ENCODE results near the gene PPP1R13B.

PPP1R13B gene

DNA sequence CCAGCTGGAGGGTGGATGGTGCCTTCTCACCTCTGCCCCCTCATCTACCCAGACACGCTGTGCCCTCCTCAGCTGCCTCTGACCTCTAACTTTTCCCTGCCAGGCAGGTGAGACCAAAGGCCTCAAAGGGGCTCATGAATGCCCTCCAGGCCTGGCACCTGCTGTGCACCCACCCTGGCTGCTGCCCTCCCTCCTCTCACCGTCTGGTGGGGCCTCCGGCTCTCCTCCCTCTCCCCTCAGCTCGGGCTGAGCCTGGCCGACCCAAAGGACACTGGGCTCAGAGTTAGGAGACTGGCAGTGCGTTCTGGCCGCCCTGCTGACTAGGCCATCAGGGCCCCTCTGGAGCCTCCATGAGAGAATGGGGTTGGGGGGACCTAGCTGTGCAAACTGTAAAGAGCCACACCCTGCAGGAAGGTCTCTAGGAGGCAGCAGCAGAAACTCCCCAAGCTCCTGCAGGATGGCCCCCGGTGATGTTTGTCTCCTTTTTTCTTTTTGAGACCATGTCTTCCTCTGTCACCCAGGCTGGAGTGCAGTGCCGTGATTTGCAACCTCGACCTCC, 40.3 kb upstream of the PPP1R13B start:
- no peaks in the 10 kb centered on the region for H3K9me3 ChIP-seq (ENCODE audit: control insufficient read depth, insufficient read depth, low read length)
- H3K27me3 ChIP-seq (ENCODE audit: control insufficient read depth, insufficient read depth, low read length), result no peaks in the 10 kb centered on the region
- no peaks in the 10 kb centered on the region; the same call in 1 of the 2 replicates for H3K36me3 ChIP-seq (ENCODE audit: control insufficient read depth, insufficient read depth, low read length)
- H3K27ac ChIP-seq (ENCODE audit: low read length), result no peak overlapping the region
- no CpG with 5 or more reads among the region's 10 CpGs for WGBS (ENCODE audit: insufficient coverage, insufficient read length)
- H3K4me3 ChIP-seq (ENCODE audit: low read length), result no peak overlapping the region
- DNase-seq (ENCODE audit: low read depth, low spot score), result no peak
- no peaks in the 10 kb centered on the region; the same call in 1 of the 2 replicates for H3K4me1 ChIP-seq (ENCODE audit: control insufficient read depth, insufficient read depth, low read length)

DNA sequence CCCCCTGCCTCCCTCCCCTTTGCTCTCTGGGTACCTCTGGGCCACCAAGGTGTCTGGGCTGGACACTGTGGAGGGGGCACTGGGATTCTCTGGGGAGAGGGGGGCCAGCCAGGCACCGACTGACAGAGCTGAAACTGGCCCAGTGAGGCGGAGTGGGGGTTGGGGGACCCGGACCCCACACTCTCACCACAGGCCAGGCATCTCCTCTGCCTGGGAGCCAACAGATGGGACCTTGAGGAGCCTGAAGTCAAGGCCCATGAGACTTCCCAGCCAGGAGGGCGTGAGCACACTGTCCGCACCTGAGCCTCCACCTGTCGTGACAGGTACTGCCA, 39.8 kb upstream of the PPP1R13B start:
- Histone ChIP-seq H3K27me3 (ENCODE audit: control insufficient read depth, insufficient read depth, low read length) (no peaks in the 10 kb centered on the region), H3K4me1 (ENCODE audit: control insufficient read depth, insufficient read depth, low read length) (no peaks in the 10 kb centered on the region; the same call in 1 of the 2 replicates)
- no CpG with 5 or more reads among the region's 6 CpGs for WGBS (ENCODE audit: insufficient coverage, insufficient read length)

GRCh38 chr14:103886304-103887169, 39.2 kb upstream of the PPP1R13B start:
- Histone ChIP-seq H3K27ac (ENCODE audit: low read length) (no peak overlapping the region), H3K27me3 (ENCODE audit: control insufficient read depth, insufficient read depth, low read length) (no peaks in the 10 kb centered on the region), H3K4me3 (ENCODE audit: low read length) (no peak overlapping the region), H3K4me1 (ENCODE audit: control insufficient read depth, insufficient read depth, low read length) (no peaks in the 10 kb centered on the region; the same call in 1 of the 2 replicates), H3K9me3 (ENCODE audit: control insufficient read depth, insufficient read depth, low read length) (no peaks in the 10 kb centered on the region), H3K36me3 (ENCODE audit: control insufficient read depth, insufficient read depth, low read length) (no peaks in the 10 kb centered on the region; the same call in 1 of the 2 replicates)
- WGBS (ENCODE audit: insufficient coverage, insufficient read length), result no CpG with 5 or more reads among the region's 27 CpGs
- DNase-seq (ENCODE audit: low read depth, low spot score), result no peak

More for the DNA sequence above, 39.8 kb upstream of the PPP1R13B start:
- Histone ChIP-seq H3K27ac (ENCODE audit: low read length) (no peak overlapping the region), H3K9me3 (ENCODE audit: control insufficient read depth, insufficient read depth, low read length) (no peaks in the 10 kb centered on the region), H3K4me3 (ENCODE audit: low read length) (no peak overlapping the region), H3K36me3 (ENCODE audit: control insufficient read depth, insufficient read depth, low read length) (no peaks in the 10 kb centered on the region; the same call in 1 of the 2 replicates)
- no peak for DNase-seq (ENCODE audit: low read depth, low spot score)

GRCh38 chr14:103885509-103885932, 38.1 kb upstream of the PPP1R13B start:
- no peaks in the 10 kb centered on the region for H3K27me3 ChIP-seq (ENCODE audit: control insufficient read depth, insufficient read depth, low read length)
- H3K4me1 ChIP-seq (ENCODE audit: control insufficient read depth, insufficient read depth, low read length), result peaks cover 2% of the 10 kb centered on the region; the same call in 1 of the 2 replicates
- no peak for DNase-seq (ENCODE audit: low read depth, low spot score)
- no peak overlapping the region for H3K4me3 ChIP-seq (ENCODE audit: low read length)
- H3K27ac ChIP-seq (ENCODE audit: low read length), result no peak overlapping the region
- WGBS (ENCODE audit: insufficient coverage, insufficient read length), result no CpG with 5 or more reads among the region's 14 CpGs
- no peaks in the 10 kb centered on the region for H3K9me3 ChIP-seq (ENCODE audit: control insufficient read depth, insufficient read depth, low read length)
- H3K36me3 ChIP-seq (ENCODE audit: control insufficient read depth, insufficient read depth, low read length), result no peaks in the 10 kb centered on the region; the same call in 1 of the 2 replicates

- Histone ChIP-seq H3K36me3 (ENCODE audit: control insufficient read depth, insufficient read depth, low read length) (no peaks in the 10 kb centered on the region; the same call in 1 of the 2 replicates), H3K27me3 (ENCODE audit: control insufficient read depth, insufficient read depth, low read length) (no peaks in the 10 kb centered on the region), H3K4me3 (ENCODE audit: low read length) (no peak overlapping the region), H3K4me1 (ENCODE audit: control insufficient read depth, insufficient read depth, low read length) (peaks cover 4% of the 10 kb centered on the region), H3K9me3 (ENCODE audit: control insufficient read depth, insufficient read depth, low read length) (no peaks in the 10 kb centered on the region), H3K27ac (ENCODE audit: low read length) (no peak overlapping the region)
- no CpG with 5 or more reads among the region's 9 CpGs for WGBS (ENCODE audit: insufficient coverage, insufficient read length)
- DNase-seq (ENCODE audit: low read depth, low spot score), result no peak
Observed at GRCh38 chr14:103884854-103885253, 37.5 kb upstream of the PPP1R13B start.

DNA sequence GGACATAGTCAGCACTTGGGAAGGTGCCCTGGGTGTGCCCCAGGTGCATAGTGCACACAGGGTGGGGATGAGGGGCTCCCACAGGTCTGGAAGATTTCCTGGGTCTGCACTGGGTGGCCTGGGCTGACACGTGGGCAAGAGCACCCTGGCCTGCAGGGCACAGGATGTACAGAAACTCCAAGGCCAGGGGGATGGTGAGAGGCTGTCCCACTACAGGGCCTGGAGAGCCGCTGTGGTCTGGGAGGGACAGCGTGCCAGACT, 35.8 kb upstream of the PPP1R13B start:
- peaks cover 5% of the 10 kb centered on the region for H3K4me1 ChIP-seq (ENCODE audit: control insufficient read depth, insufficient read depth, low read length)
- H3K9me3 ChIP-seq (ENCODE audit: control insufficient read depth, insufficient read depth, low read length), result no peaks in the 10 kb centered on the region
- no peaks in the 10 kb centered on the region for H3K36me3 ChIP-seq (ENCODE audit: control insufficient read depth, insufficient read depth, low read length)
- no peaks in the 10 kb centered on the region for H3K27me3 ChIP-seq (ENCODE audit: control insufficient read depth, insufficient read depth, low read length)
- no CpG with 5 or more reads among the region's 3 CpGs for WGBS (ENCODE audit: insufficient coverage, insufficient read length)
- H3K4me3 ChIP-seq (ENCODE audit: low read length), result no peak overlapping the region
- no peak for DNase-seq (ENCODE audit: low read depth, low spot score)
- no peak overlapping the region for H3K27ac ChIP-seq (ENCODE audit: low read length)

DNA sequence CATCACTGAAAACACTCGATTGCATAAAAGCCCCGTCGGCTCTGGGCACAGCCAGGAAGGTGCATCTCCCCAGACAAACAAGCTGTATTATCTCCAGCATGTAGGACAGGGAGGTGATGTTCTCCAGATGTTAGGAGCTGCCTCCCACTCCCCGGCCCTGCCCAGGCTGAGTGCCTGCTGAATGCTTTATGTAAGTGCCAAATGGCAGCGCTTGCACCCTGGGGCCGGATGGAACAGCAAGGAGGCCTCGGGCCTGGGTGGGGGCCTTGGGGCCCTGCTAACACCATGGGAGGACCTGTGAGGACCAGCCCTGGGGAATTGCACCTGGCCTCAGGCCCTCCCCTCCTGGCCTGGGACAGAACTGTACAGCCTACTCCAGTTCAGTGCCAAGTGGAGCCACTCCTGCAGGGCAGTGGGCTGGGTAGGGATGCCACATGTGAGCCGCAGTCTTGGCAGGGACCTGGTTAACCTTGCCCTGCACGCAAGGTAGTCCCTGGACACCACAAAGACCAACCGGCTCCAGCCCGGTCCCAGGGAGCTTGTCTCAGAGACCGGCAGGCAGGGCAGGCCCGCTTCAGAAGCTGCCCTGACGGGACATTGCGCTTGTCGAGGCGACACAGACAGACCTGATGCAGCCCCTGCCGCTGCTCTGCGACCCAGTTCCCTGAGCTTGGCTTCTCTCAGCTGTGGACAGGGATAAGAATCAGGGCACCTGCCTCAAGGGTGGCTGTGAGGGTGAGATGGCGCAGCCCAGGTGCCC, 35.3 kb upstream of the PPP1R13B start:
- Histone ChIP-seq H3K9me3 (ENCODE audit: control insufficient read depth, insufficient read depth, low read length) (no peaks in the 10 kb centered on the region), H3K4me3 (ENCODE audit: low read length) (no peak overlapping the region), H3K27ac (ENCODE audit: low read length) (no peak overlapping the region), H3K36me3 (ENCODE audit: control insufficient read depth, insufficient read depth, low read length) (no peaks in the 10 kb centered on the region), H3K4me1 (ENCODE audit: control insufficient read depth, insufficient read depth, low read length) (peaks cover 5% of the 10 kb centered on the region), H3K27me3 (ENCODE audit: control insufficient read depth, insufficient read depth, low read length) (no peaks in the 10 kb centered on the region)
- no CpG with 5 or more reads among the region's 20 CpGs for WGBS (ENCODE audit: insufficient coverage, insufficient read length)
- no peak for DNase-seq (ENCODE audit: low read depth, low spot score)

- H3K9me3 ChIP-seq (ENCODE audit: control insufficient read depth, insufficient read depth, low read length), result no peaks in the 10 kb centered on the region
- no peaks in the 10 kb centered on the region for H3K27me3 ChIP-seq (ENCODE audit: control insufficient read depth, insufficient read depth, low read length)
- H3K27ac ChIP-seq (ENCODE audit: low read length), result no peak overlapping the region
- no peaks in the 10 kb centered on the region for H3K36me3 ChIP-seq (ENCODE audit: control insufficient read depth, insufficient read depth, low read length)
- H3K4me1 ChIP-seq (ENCODE audit: control insufficient read depth, insufficient read depth, low read length), result peaks cover 5% of the 10 kb centered on the region
- no peak overlapping the region for H3K4me3 ChIP-seq (ENCODE audit: low read length)
- DNase-seq (ENCODE audit: low read depth, low spot score), result no peak
- WGBS (ENCODE audit: insufficient coverage, insufficient read length), result no CpG with 5 or more reads among the region's 31 CpGs
Observed at GRCh38 chr14:103881268-103882201, 34.2 kb upstream of the PPP1R13B start.

DNA sequence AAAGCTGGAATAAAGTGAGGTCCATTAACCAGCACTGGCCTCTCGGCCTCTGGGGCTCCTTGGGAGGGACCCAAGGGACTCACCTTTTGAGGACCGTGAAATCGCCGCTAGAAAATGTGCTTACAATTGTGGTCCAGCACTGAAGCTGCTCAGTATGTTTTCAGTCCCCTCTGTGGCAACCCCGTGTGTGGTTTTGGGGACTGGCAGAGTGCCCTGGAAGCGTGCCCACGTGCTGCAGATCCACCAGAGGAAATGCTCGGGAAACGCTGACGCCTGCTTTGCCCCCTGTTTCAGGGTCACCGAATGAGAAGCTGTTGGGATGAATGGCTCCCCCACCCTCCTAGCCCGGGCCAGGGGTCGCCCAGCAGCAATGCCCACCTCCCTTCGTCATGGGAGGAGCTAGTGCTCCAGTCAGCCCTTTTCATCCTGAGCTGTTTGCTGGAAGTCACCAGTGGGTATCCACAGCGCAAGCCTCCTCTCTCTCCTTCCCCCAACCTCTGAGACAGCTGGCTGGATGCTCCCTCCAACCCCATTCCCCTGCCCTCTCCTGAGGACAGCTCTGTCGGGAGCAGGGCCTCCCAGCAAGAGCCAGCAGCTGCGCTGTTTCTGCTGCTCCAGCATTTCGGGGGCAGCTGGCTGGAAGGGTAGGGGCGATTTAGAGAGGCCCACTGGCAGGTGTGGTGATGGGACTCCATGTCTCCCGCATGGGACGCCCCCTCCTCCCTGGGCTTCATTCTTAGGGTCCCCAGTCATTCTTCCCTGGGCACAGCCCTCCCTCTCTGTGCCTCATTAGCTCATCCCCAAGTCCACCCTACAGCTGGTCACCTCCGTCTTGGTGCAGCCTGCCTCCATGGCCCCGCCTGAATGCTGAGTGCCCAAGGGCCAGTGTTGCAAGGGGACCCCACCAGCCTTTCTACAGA, 33.2 kb upstream of the PPP1R13B start:
- no CpG with 5 or more reads among the region's 23 CpGs for WGBS (ENCODE audit: insufficient coverage, insufficient read length)
- no peak for DNase-seq (ENCODE audit: low read depth, low spot score)
- no peaks in the 10 kb centered on the region for H3K9me3 ChIP-seq (ENCODE audit: control insufficient read depth, insufficient read depth, low read length)
- no peak overlapping the region for H3K27ac ChIP-seq (ENCODE audit: low read length)
- H3K4me3 ChIP-seq (ENCODE audit: low read length), result no peak overlapping the region
- no peaks in the 10 kb centered on the region for H3K27me3 ChIP-seq (ENCODE audit: control insufficient read depth, insufficient read depth, low read length)
- H3K36me3 ChIP-seq (ENCODE audit: control insufficient read depth, insufficient read depth, low read length), result no peaks in the 10 kb centered on the region
- peaks cover 5% of the 10 kb centered on the region for H3K4me1 ChIP-seq (ENCODE audit: control insufficient read depth, insufficient read depth, low read length)

Measured in iPS DF 6.9 (cell line).